ENCODE measurements around the gene ID2.

The ID2 gene

GRCh38 chr2:8670580-8670979 is 11.3 kb upstream of the ID2 start:
- no peak for DNase-seq

- no peak for DNase-seq
Observed at GRCh38 chr2:8671176-8671575, 10.7 kb upstream of the ID2 start.

- DNase-seq, result no peak
Observed at GRCh38 chr2:8671802-8672201, 10.1 kb upstream of the ID2 start.

- DNase-seq, result no peak
Observed at GRCh38 chr2:8672940-8673339, 8.9 kb upstream of the ID2 start.

DNA sequence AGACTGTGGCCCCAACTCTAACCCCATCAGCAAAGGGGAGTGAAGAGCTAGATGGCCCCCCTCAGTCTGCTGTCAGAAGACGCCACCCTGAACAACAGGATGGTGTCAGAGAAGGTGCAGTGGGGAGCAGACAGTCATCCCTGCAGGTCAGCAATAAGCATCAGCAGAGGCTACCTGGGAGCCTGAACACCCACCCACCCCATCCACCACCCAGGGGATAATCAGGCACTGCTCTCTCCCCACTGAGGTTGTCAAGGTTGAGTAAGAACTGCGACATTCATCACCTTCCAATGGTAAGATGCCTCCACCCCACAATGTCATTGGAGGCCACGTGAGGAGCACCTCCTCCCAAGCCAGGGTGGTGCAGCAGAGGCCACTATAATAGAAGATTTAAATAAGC is 8.5 kb upstream of the ID2 start:
- no peak for DNase-seq

GRCh38 chr2:8674420-8675009 is 7.3 kb upstream of the ID2 start:
- no peak for DNase-seq

GRCh38 chr2:8675543-8675942 is 6.3 kb upstream of the ID2 start:
- no peak for DNase-seq

GRCh38 chr2:8676191-8676920 is 5.5 kb upstream of the ID2 start:
- no peak for DNase-seq

DNA sequence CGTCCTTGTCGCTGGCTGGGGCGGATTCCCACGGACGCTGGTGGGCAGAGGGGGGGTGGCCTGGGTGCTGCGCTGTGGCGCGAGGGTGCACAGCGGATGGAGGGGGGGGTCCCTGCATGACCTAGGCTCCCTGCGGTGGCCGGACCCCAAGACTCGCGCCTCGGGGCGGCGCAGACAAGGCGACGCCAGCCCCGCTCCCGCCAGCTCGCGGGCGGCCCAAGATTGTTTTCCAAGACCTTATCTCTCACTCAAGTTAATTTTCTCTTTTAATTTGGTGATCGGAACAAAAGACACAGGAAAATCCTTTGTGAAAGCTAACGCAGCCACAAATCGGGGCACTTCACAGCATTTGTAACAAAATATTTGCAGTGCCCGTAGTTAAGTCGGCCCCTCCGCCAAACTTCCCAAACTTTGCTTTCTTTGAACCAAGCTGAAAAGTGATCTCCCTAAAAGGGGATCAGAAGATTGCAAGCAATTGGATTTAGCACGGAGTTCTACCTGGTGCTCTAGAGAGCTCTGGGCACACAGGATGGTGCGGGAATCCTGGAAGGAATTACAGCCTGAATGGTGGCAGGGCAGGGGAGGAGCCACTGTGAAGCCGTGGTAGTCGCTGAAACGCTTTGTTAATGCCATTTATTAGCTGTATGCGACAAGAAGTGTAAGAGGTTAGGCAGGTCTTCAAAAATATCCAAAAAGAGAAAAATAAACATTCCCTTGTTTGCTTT is 4.8 kb upstream of the ID2 start:
- no peak for DNase-seq

GRCh38 chr2:8677646-8678592 is 3.9 kb upstream of the ID2 start:
- peak; percentile 33 for DNase-seq

DNA sequence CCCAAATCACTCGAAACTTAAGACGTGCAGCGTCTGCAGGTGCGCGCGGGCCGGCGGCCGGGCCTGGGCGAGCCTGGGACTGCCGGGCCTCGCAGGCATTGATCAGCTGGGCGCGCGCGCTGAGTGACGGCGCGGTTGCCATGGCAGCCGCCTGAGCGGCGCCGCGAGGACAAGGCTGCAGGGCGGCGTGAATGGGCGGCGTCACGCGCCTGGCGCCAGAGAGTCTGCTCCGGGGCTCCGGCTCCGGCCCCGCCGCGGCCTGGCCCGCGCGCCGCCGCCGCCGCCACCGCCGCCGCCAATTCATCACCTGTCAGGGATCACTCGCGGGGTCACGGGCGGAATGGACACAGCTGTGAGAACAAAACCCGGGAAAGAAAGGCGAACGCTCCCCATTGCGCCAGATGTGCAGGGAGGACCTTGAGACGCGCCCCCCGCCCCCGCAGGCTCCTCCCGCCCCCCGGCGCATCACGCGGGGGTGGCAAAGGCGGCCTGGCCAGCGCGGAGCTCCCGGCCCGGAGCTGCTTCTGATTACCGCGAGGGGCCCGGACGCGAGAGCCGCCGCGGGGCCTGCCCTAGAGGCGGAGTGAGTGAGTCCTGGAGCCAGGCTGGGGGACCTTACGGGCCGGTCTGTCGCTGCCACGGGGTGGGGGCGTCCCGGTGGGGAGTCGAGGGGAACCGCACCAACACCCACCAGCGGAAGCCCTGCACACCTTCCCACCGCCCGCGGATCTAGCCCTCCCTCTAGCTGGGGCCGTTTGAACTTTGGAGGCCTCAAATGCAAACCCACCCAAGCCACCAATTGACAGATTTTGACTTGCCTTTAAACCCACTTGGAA is 2.9 kb upstream of the ID2 start:
- DNase-seq, result peak; percentile 86

- no peak for DNase-seq
Observed at GRCh38 chr2:8679567-8679826, 2.4 kb upstream of the ID2 start.

GRCh38 chr2:8679827-8680731 is 1.8 kb upstream of the ID2 start:
- DNase-seq, result no peak

DNA sequence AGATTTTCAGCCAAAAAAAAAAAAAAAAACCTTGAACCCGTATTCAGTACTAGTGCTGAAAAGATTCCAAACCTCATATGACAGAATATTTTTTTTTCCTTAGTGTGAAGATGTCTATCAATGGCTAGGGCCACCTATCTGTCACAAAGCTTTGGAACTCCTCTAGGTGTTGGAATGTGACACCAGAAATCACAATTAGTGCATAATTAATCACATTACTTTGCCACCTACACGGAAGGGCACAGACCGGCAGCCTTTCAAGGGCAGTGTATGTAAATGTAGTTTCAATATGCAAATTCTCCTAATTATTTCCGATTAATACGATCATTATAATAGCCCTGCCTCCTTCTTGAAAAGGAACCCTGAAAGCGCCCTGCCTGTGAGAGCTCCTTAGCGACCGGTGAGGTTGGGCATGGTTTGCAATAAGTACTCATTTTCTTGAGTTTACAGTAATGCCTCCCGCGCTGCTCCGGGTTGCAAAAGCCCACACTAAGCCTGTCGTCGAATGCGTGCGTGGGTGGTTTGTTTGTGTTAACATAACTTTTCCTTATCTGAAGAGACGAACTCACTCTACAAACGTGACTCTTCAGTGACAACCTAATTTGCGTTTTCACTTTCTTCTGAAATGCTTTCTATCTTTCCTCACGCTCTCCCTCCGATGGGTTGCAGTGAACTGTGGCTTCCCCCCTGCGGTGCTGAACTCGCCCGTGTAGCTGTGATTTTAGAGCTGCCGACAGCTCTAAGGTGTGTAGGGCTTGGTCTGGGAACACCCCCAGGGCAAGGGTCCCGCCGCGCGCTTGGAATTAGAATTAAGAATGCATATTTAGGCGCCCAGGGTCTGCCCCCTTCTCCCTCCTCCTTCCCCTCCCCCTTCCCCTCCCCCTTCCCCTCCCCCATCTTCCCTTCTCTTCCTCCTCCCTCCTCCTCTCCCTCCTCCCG is 765 bp upstream of the ID2 start:
- DNase-seq, result peak; percentile 63

DNA sequence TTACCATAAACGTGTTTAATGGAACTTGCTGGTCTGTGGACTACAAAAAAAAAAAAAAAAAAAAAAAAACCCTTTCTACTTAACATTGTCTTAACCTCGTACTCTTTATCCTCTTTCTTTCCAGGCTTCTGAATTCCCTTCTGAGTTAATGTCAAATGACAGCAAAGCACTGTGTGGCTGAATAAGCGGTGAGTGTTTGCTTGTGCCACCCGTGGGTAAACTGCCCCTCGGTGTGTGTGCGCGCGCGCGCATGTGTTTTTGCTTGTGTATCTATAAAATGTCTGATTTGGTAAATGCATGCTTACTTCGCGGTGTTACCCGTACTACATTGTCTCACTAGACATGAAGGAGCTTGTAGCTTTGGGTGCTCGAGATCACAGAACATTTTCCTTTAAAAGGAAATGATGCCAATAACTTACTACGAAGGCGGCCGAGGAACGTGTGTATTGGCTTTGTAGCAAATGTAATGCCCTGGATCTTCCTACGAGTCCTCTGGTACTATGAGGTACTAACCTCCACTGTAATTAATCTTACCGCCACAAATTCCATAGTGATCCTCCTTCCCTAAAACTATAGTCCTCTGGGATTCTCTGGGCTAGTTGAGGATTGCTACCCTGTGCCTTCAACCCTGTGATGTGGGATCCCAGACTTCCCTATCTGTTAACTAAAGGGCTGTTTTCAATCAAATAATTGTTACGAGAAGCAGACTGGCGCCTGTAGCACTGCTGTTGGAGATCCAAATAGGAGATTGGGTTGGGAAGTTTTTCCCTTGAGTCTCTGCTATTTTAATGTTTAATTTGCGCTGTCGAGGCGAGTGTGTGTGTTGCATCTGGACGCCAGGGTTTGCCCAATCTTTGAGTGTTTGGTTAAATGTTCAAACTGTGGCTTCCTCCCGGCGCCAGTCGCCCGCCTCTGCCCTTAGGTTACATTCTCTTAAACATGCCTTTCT is 1.1 kb downstream of the ID2 start:
- DNase-seq, result peak; percentile 55

- DNase-seq, result peak; percentile 44
Observed at GRCh38 chr2:8684540-8684877, 2.7 kb downstream of the ID2 start.

- DNase-seq, result peak; percentile 51
Observed at GRCh38 chr2:8684878-8685696, 3.2 kb downstream of the ID2 start.
